H1 (cell line): ENCODE data around the gene MNAT1. TPM values are rescaled to one million over a fixed set of nuclear protein-coding genes. Genes with fewer than 3 reads are reported as not detected.

ENCODE experiments used
- CTCF ChIA-PET: fragments of 300-600 bp; sonication (Branson Sonifier 250); formaldehyde crosslinking; loops from one replicate; lab custom pipeline; 2021; ENCODE audit not compliant: partially characterized antibody; lab: Charles Lee
- POLR2A ChIA-PET: fragments of 300-600 bp; sonication (Branson Sonifier 250); formaldehyde crosslinking; loops from one replicate; lab custom pipeline; 2021; ENCODE audit warnings: inconsistent platforms; ENCODE audit not compliant: partially characterized antibody; lab: Charles Lee
- DNase-seq, 2 experiments: peaks; one replicate each; pipeline versions ENCODE4 v3.0.0 to v3.0.0-alpha.2; 2010 to 2022; ENCODE audit warnings: low spot score in 2 of 2, low read depth in 1 of 2, mixed read lengths in 1 of 2
- FAIRE-seq: peaks from 2 replicates; lab custom pipeline; 2011; peaks lifted over from hg19 to GRCh38; lab: Jason Lieb, UNC
- H2AFZ ChIP-seq: 2 replicates; pipeline ENCODE4 v1.8.1; 2012; ENCODE audit warnings: low read length, inconsistent platforms
- H2AK5ac ChIP-seq: 2 replicates; pipeline ENCODE4 v1.6.1; 2013; ENCODE audit warnings: low read depth, low read length
- H2BK120ac ChIP-seq: replicated peaks from 2 replicates; pipeline ENCODE3; 2013; ENCODE audit warnings: low read depth, low read length, inconsistent platforms
- H2BK12ac ChIP-seq: 2 replicates; pipeline ENCODE4 v1.6.1; 2013; ENCODE audit warnings: low read depth, low read length
- H2BK15ac ChIP-seq: 2 replicates; pipeline ENCODE4 v1.6.1; 2013; ENCODE audit warnings: low read length
- H2BK20ac ChIP-seq: 2 replicates; pipeline ENCODE4 v1.6.1; 2013; ENCODE audit warnings: low read length
- H2BK5ac ChIP-seq: 2 replicates; pipeline ENCODE4 v1.6.1; 2013; ENCODE audit warnings: low read depth, low read length
- H3K14ac ChIP-seq: 2 replicates; pipeline ENCODE4 v1.6.1; 2013; ENCODE audit warnings: inconsistent platforms; ENCODE audit not compliant: insufficient read length
- H3K18ac ChIP-seq: 2 replicates; pipeline ENCODE4 v1.6.1; 2013; ENCODE audit warnings: low read length; ENCODE audit errors: extremely low read depth
- H3K23ac ChIP-seq: 2 replicates; pipeline ENCODE4 v1.6.1; 2013; ENCODE audit warnings: inconsistent platforms; ENCODE audit not compliant: insufficient read length
- H3K23me2 ChIP-seq: 2 replicates; pipeline ENCODE4 v1.6.1; 2013; ENCODE audit warnings: low read depth, low read length
- H3K27ac ChIP-seq: 2 replicates; pipeline ENCODE4 v1.6.1; 2011; ENCODE audit warnings: low read depth, low read length, inconsistent platforms
- H3K27me3 ChIP-seq, 4 experiments: replicated peaks in 1 of 4; 1 replicate in 1 of 4; 2 replicates in 3 of 4; pipeline versions ENCODE4 v1.6.1 to v1.8.1; 2011 to 2013; ENCODE audit warnings: low read length in 3 of 4, mild to moderate bottlenecking in 3 of 4, inconsistent platforms in 2 of 4, mixed read lengths in 2 of 4, moderate library complexity in 1 of 4; ENCODE audit not compliant: control insufficient read depth in 3 of 4, insufficient read depth in 3 of 4; ENCODE audit errors: extremely low read depth in 1 of 4
- H3K36me3 ChIP-seq, 4 experiments: 2 replicates each; pipeline versions ENCODE4 v1.6.1 to v1.8.1; 2011 to 2013; ENCODE audit warnings: mild to moderate bottlenecking in 4 of 4, low read length in 3 of 4, moderate library complexity in 2 of 4, control low read depth in 1 of 4, inconsistent platforms in 1 of 4; ENCODE audit not compliant: insufficient read depth in 4 of 4, control insufficient read depth in 2 of 4
- H3K4ac ChIP-seq: replicated peaks from 2 replicates; pipeline ENCODE3; 2013; ENCODE audit warnings: low read length, low read depth, mixed read lengths, inconsistent platforms; ENCODE audit not compliant: insufficient read length
- H3K4me1 ChIP-seq, 4 experiments: replicated peaks in 1 of 4; 1 replicate in 1 of 4; 2 replicates in 3 of 4; pipeline versions ENCODE4 v1.6.1 to v1.8.1; 2011 to 2013; ENCODE audit warnings: low read length in 3 of 4, inconsistent platforms in 2 of 4, mixed read lengths in 1 of 4; ENCODE audit not compliant: insufficient read depth in 4 of 4, control insufficient read depth in 3 of 4
- H3K4me2 ChIP-seq, 2 experiments: 2 replicates each; pipeline versions ENCODE4 v1.6.1 to v1.8.1; 2011 to 2013; ENCODE audit warnings: low read depth in 2 of 2, low read length in 2 of 2, control low read depth in 1 of 2, inconsistent platforms in 1 of 2, mild to moderate bottlenecking in 1 of 2; ENCODE audit not compliant: insufficient read depth in 1 of 2
- H3K4me3 ChIP-seq, 4 experiments: fragments of 200-600, 300-600 bp in 1 of 4; sonication (generic), shearing (Covaris generic), sonication (Bioruptor Twin) in 1 of 4; 2 replicates each; pipeline versions ENCODE4 v1.5.1 to v1.8.1; 2011 to 2016; ENCODE audit warnings: low read length in 4 of 4, low read depth in 3 of 4, control low read depth in 2 of 4, inconsistent platforms in 2 of 4, mild to moderate bottlenecking in 2 of 4, mixed read lengths in 1 of 4, moderate library complexity in 1 of 4; ENCODE audit not compliant: insufficient read depth in 2 of 4; ENCODE audit errors: extremely low read depth in 1 of 4
- H3K56ac ChIP-seq: replicated peaks from 2 replicates; pipeline ENCODE3; 2013; ENCODE audit warnings: low read depth, mild to moderate bottlenecking, mixed read lengths, low read length, inconsistent platforms; ENCODE audit not compliant: insufficient read length
- H3K79me1 ChIP-seq: 2 replicates; pipeline ENCODE4 v1.6.1; 2013; ENCODE audit warnings: low read depth, low read length, control low read depth
- H3K79me2 ChIP-seq, 2 experiments: 2 replicates each; pipeline versions ENCODE4 v1.6.1 to v1.8.1; 2012 to 2013; ENCODE audit warnings: low read length in 2 of 2, mild to moderate bottlenecking in 2 of 2, inconsistent platforms in 1 of 2; ENCODE audit not compliant: insufficient read depth in 2 of 2, control insufficient read depth in 1 of 2
- H3K9ac ChIP-seq, 4 experiments: replicated peaks in 1 of 4; 1 replicate in 1 of 4; 2 replicates in 3 of 4; pipeline versions ENCODE4 v1.6.1 to v1.8.1; 2011 to 2013; ENCODE audit warnings: low read depth in 3 of 4, low read length in 3 of 4, control low read depth in 2 of 4, mild to moderate bottlenecking in 2 of 4, moderate library complexity in 2 of 4, inconsistent platforms in 1 of 4; ENCODE audit errors: extremely low read depth in 1 of 4
- H3K9me3 ChIP-seq, 2 experiments: 2 replicates each; pipeline versions ENCODE4 v1.6.1 to v1.8.1; 2012 to 2013; ENCODE audit warnings: mild to moderate bottlenecking in 2 of 2, moderate library complexity in 2 of 2, control low read depth in 1 of 2, inconsistent platforms in 1 of 2, low read depth in 1 of 2, low read length in 1 of 2, mixed read lengths in 1 of 2; ENCODE audit not compliant: insufficient read depth in 2 of 2
- H4K20me1 ChIP-seq, 2 experiments: replicated peaks in 1 of 2; 2 replicates each; pipeline versions ENCODE3 to v1.8.1; 2011 to 2013; ENCODE audit warnings: inconsistent platforms in 2 of 2, low read length in 2 of 2, mild to moderate bottlenecking in 1 of 2; ENCODE audit not compliant: insufficient read depth in 2 of 2, control insufficient read depth in 1 of 2
- H4K5ac ChIP-seq: 2 replicates; pipeline ENCODE4 v1.6.1; 2013; ENCODE audit warnings: low read length, low read depth, mixed read lengths, inconsistent platforms; ENCODE audit not compliant: insufficient read length
- H4K8ac ChIP-seq: 2 replicates; pipeline ENCODE4 v1.8.0; 2013; ENCODE audit warnings: mild to moderate bottlenecking, moderate library complexity, low read length, inconsistent platforms; ENCODE audit not compliant: insufficient read depth; ENCODE audit errors: extremely low read depth
- H4K91ac ChIP-seq: replicated peaks from 2 replicates; pipeline ENCODE3; 2013; ENCODE audit warnings: low read length, mixed read lengths, inconsistent platforms; ENCODE audit not compliant: insufficient read length
- BCL11A ChIP-seq, 2 experiments: IDR thresholded peaks; one replicate each; pipeline ENCODE4 v1.6.1; 2011; ENCODE audit warnings: low read depth in 2 of 2, low read length in 2 of 2, mild to moderate bottlenecking in 2 of 2
- CHD1 ChIP-seq: IDR thresholded peaks from 2 replicates; pipeline ENCODE4 v1.6.1; 2012; ENCODE audit warnings: low read depth, low read length, improper control_type of control experiment
- CHD2 ChIP-seq: IDR thresholded peaks from 2 replicates; pipeline ENCODE4 v1.6.1; 2012; ENCODE audit warnings: low read length, improper control_type of control experiment
- CREB1 ChIP-seq: IDR thresholded peaks from 2 replicates; pipeline ENCODE4 v1.6.1; 2012; ENCODE audit warnings: inconsistent platforms
- GABPA ChIP-seq: IDR thresholded peaks from 2 replicates; pipeline ENCODE4 v1.6.1; 2011; ENCODE audit warnings: mild to moderate bottlenecking, low read length, moderate library complexity, borderline replicate concordance; ENCODE audit not compliant: insufficient read depth
- HDAC2 ChIP-seq, 2 experiments: fragments of 300-600 bp in 1 of 2; sonication (generic) in 1 of 2; IDR thresholded peaks; 2 replicates each; pipeline ENCODE4 v1.6.1; 2011 to 2012; ENCODE audit warnings: low read depth in 2 of 2, low read length in 2 of 2, mild to moderate bottlenecking in 2 of 2, moderate library complexity in 2 of 2, borderline replicate concordance in 1 of 2, inconsistent platforms in 1 of 2
- PHF8 ChIP-seq: fragments of 200-600 bp; sonication (generic); conservative IDR thresholded peaks from 2 replicates; pipeline ENCODE4 v1.7.1; 2012; ENCODE audit warnings: low read depth, mild to moderate bottlenecking, inconsistent platforms, low read length, moderate library complexity
- POLR2A ChIP-seq, 2 experiments: IDR thresholded peaks; 1 replicate in 1 of 2; 2 replicates in 1 of 2; pipeline ENCODE4 v1.6.1; 2011; ENCODE audit warnings: low read depth in 2 of 2, low read length in 2 of 2, mild to moderate bottlenecking in 2 of 2; ENCODE audit errors: control extremely low read depth in 1 of 2
- SRF ChIP-seq: IDR thresholded peaks from 2 replicates; pipeline ENCODE4 v1.6.1; 2011; ENCODE audit warnings: mild to moderate bottlenecking, low read depth, low read length, moderate library complexity
- TBP ChIP-seq: IDR thresholded peaks from 2 replicates; pipeline ENCODE4 v1.6.1; 2011; ENCODE audit warnings: low read depth, low read length, improper control_type of control experiment
- TCF12 ChIP-seq: IDR thresholded peaks from 2 replicates; pipeline ENCODE4 v1.6.1; 2011; ENCODE audit warnings: low read depth, mild to moderate bottlenecking, low read length
- WGBS, 2 experiments: shearing (Covaris generic) in 1 of 2; methylation state at CpG; one replicate each; pipeline versions ENCODE4 v1.1.6 to v1.1.7; 2013 to 2015; ENCODE audit warnings: low lambda C conversion rate in 2 of 2, mixed read lengths in 2 of 2, inconsistent platforms in 1 of 2, low coverage in 1 of 2, missing lambda C conversion rate in 1 of 2; ENCODE audit not compliant: insufficient replicate concordance in 2 of 2, insufficient coverage in 1 of 2, insufficient read length in 1 of 2; ENCODE audit errors: extremely low coverage in 1 of 2, missing lambda C conversion rate in 1 of 2; 5-methylcytosine and 5-hydroxymethylcytosine counted together
- polyA plus RNA-seq, 7 experiments: library from polyadenylated mRNA; depleted of rRNA in 3 of 7; stranded (reverse) in 5 of 7; unstranded in 2 of 7; fragments of >200 nt in 5 of 7; fragments of 200-250 nt in 2 of 7; gene quantifications; 1 replicate in 5 of 7; 2 replicates in 1 of 7; 4 replicates in 1 of 7; pipeline versions ENCODE4 v1.2.1 to v1.2.3, GENCODE V29; 2011 to 2013; ENCODE audit warnings: missing spikeins in 2 of 7, mixed read lengths in 2 of 7
- total RNA-seq: library from RNA; stranded (reverse); fragmentation: NEBNext Ultra II Directional; extraction: Animal tissue kit (Norgen Biotek cat#: 25700); gene quantifications from 2 replicates; pipeline ENCODE4 v1.2.1, GENCODE V29; 2021
- TF ChIP-seq, protein P1 (sequence below), 3 experiments: IDR thresholded peaks; 1 replicate in 2 of 3; 2 replicates in 1 of 3; pipeline versions ENCODE4 v1.5.1 to v1.6.1; 2011; ENCODE audit warnings: low read length in 3 of 3, mild to moderate bottlenecking in 3 of 3, inconsistent platforms in 2 of 3, low read depth in 1 of 3, moderate library complexity in 1 of 3; ENCODE audit not compliant: insufficient read depth in 1 of 3; ENCODE audit errors: control extremely low read depth in 1 of 3

Gene MNAT1
- total and polyA plus RNA-seq, 2 of the 8 experiments (the other 6 are each of a cell fraction or from before 2014, with no cell fraction given): 34.7 to 52.1 TPM

GRCh38 chr14:60971271-60971670, 236.7 kb downstream of the MNAT1 start:
- H4K20me1 ChIP-seq: peaks cover 0 to 3% of the 10 kb centered on the region in 2 experiments
- H3K4me1 ChIP-seq: no peaks in the 10 kb centered on the region
- H2BK15ac ChIP-seq: no peak overlapping the region
- no peak overlapping the region for H2BK5ac ChIP-seq
- DNase-seq (no peak), FAIRE-seq (no peak)
- H2AFZ ChIP-seq: no peak overlapping the region
- WGBS, 2 experiments: 39% methylated on average over 2 of the region's 2 CpGs; no CpG with 5 or more reads in 1 of the 2 experiments
- no peak overlapping the region for H3K18ac ChIP-seq
- no peak overlapping the region for H3K14ac ChIP-seq
- H2BK20ac ChIP-seq: no peak overlapping the region
- no peak overlapping the region for H3K27ac ChIP-seq
- no peak overlapping the region for H3K4me2 ChIP-seq
- no peaks in the 10 kb centered on the region for H3K79me2 ChIP-seq
- H3K23me2 ChIP-seq: no peaks in the 10 kb centered on the region
- H4K91ac ChIP-seq: no peak overlapping the region
- CTCF ChIA-PET: interaction anchor here (0.8 to 1.1 kb wide), 3 partner anchors 9 to 315 kb away, joined by 3 read pairs; partner anchors contain the start of gene TRMT5
- peaks cover 0 to 24% (median 10%) of the 10 kb centered on the region in 4 experiments; a peak in 6 of 8 replicates for H3K36me3 ChIP-seq
- H2BK12ac ChIP-seq: no peak overlapping the region
- H3K23ac ChIP-seq: no peak overlapping the region
- H3K9ac ChIP-seq: no peak overlapping the region
- H3K4ac ChIP-seq: no peak overlapping the region
- no peaks in the 10 kb centered on the region for H3K9me3 ChIP-seq
- H3K4me3 ChIP-seq: no peak overlapping the region
- no peak overlapping the region for H4K5ac ChIP-seq
- no peaks in the 10 kb centered on the region for H3K79me1 ChIP-seq
- POLR2A ChIA-PET: interaction anchor here (1.2 kb wide), 1 partner anchor 10 kb away, joined by 4 read pairs; the partner anchor contains the start of genes SLC38A6 and TRMT5
- H2BK120ac ChIP-seq: no peak overlapping the region
- H2AK5ac ChIP-seq: no peak overlapping the region
- no peak overlapping the region for H4K8ac ChIP-seq
- no peaks in the 10 kb centered on the region for H3K27me3 ChIP-seq
- H3K56ac ChIP-seq: no peak overlapping the region
- TF ChIP-seq, protein P1, sequence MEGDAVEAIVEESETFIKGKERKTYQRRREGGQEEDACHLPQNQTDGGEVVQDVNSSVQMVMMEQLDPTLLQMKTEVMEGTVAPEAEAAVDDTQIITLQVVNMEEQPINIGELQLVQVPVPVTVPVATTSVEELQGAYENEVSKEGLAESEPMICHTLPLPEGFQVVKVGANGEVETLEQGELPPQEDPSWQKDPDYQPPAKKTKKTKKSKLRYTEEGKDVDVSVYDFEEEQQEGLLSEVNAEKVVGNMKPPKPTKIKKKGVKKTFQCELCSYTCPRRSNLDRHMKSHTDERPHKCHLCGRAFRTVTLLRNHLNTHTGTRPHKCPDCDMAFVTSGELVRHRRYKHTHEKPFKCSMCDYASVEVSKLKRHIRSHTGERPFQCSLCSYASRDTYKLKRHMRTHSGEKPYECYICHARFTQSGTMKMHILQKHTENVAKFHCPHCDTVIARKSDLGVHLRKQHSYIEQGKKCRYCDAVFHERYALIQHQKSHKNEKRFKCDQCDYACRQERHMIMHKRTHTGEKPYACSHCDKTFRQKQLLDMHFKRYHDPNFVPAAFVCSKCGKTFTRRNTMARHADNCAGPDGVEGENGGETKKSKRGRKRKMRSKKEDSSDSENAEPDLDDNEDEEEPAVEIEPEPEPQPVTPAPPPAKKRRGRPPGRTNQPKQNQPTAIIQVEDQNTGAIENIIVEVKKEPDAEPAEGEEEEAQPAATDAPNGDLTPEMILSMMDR (IDR thresholded peaks at IDR 0.05; ENCODE audit: control extremely low read depth in 1 of 3, insufficient read depth in 1 of 3, low read depth in 1 of 3, low read length in 3 of 3): no peak
- no peak for TF ChIP-seq BCL11A (IDR thresholded peaks at IDR 0.05; ENCODE audit: low read depth in 2 of 2, low read length in 2 of 2)
- TF ChIP-seq CHD1: no peak
- no peak for TF ChIP-seq CHD2
- no peak for TF ChIP-seq TCF12
- TF ChIP-seq POLR2A (IDR thresholded peaks at IDR 0.05; ENCODE audit: control extremely low read depth in 1 of 2, low read depth in 2 of 2, low read length in 2 of 2): no peak
- no peak for TF ChIP-seq CREB1
- TF ChIP-seq TBP: no peak
- no peak for TF ChIP-seq PHF8
- TF ChIP-seq GABPA: no peak
- TF ChIP-seq SRF: no peak
- TF ChIP-seq HDAC2 (IDR thresholded peaks at IDR 0.05; ENCODE audit: borderline replicate concordance in 1 of 2, low read depth in 2 of 2, low read length in 2 of 2): no peak
